OCI-LY1 (cell line): ENCODE results near the gene ZBTB7C.

Experiments
- H2AFZ ChIP-seq: fragments of 200-600 bp; sonication (generic), shearing (Covaris generic); 2 replicates; pipeline ENCODE4 v1.6.0; 2014; ENCODE audit warnings: antibody characterized with exemption, mild to moderate bottlenecking, low read length
- H3F3A ChIP-seq: fragments of 200-600 bp; sonication (generic), shearing (Covaris generic); 2 replicates; pipeline ENCODE4 v1.6.0; 2014; ENCODE audit warnings: mild to moderate bottlenecking, antibody characterized with exemption, low read length, moderate library complexity; ENCODE audit not compliant: insufficient read depth
- H3K27ac ChIP-seq: fragments of 200-600 bp; sonication (generic); 2 replicates; pipeline ENCODE4 v1.5.1; 2014; ENCODE audit warnings: low read length, mixed run types, mild to moderate bottlenecking, low read depth; ENCODE audit not compliant: poor library complexity, severe bottlenecking
- H3K27me3 ChIP-seq: fragments of 200-600 bp; sonication (generic); 2 replicates; pipeline ENCODE4 v1.6.0; 2014; ENCODE audit warnings: antibody characterized with exemption, mild to moderate bottlenecking, low read length, moderate library complexity; ENCODE audit not compliant: insufficient read depth
- H3K36me3 ChIP-seq: fragments of 200-600 bp; sonication (generic); 2 replicates; pipeline ENCODE4 v1.6.1; 2014; ENCODE audit warnings: mild to moderate bottlenecking, antibody characterized with exemption, low read length, moderate library complexity, mixed read lengths; ENCODE audit not compliant: insufficient read depth
- H3K4me1 ChIP-seq: fragments of 200-600 bp; sonication (generic); 2 replicates; pipeline ENCODE4 v1.5.1; 2014; ENCODE audit warnings: mild to moderate bottlenecking, low read length, moderate library complexity; ENCODE audit not compliant: insufficient read depth, severe bottlenecking
- H3K4me2 ChIP-seq: fragments of 200-600 bp; sonication (generic), shearing (Covaris generic); 2 replicates; pipeline ENCODE4 v1.6.1; 2014; ENCODE audit warnings: low read length
- H3K4me3 ChIP-seq: fragments of 200-600 bp; sonication (generic); 2 replicates; pipeline ENCODE4 v1.5.1; 2014; ENCODE audit warnings: low read length, low read depth, mild to moderate bottlenecking, mixed read lengths; ENCODE audit not compliant: poor library complexity, severe bottlenecking
- H3K79me2 ChIP-seq: fragments of 200-600 bp; shearing (Covaris generic); 2 replicates; pipeline ENCODE4 v1.6.1; 2016; ENCODE audit warnings: mixed run types, low read length, mixed read lengths; ENCODE audit not compliant: insufficient read depth
- H3K9ac ChIP-seq: fragments of 200-600 bp; sonication (generic), shearing (Covaris generic); 2 replicates; pipeline ENCODE4 v1.6.1; 2014; ENCODE audit warnings: mild to moderate bottlenecking, low read length, mixed read lengths
- H3K9me2 ChIP-seq: fragments of 200-600 bp; sonication (generic), shearing (Covaris generic); 2 replicates; pipeline ENCODE4 v1.6.1; 2014; ENCODE audit warnings: low read depth, mild to moderate bottlenecking, low read length, mixed read lengths
- H3K9me3 ChIP-seq: fragments of 200-600 bp; shearing (Covaris generic); 2 replicates; pipeline ENCODE4 v1.6.1; 2014; ENCODE audit warnings: low read length, mixed read lengths
- H4K20me1 ChIP-seq: fragments of 200-600 bp; sonication (generic), shearing (Covaris generic); 2 replicates; pipeline ENCODE4 v1.6.0; 2016; ENCODE audit warnings: mild to moderate bottlenecking, low read length; ENCODE audit not compliant: insufficient read depth
- CTCF ChIP-seq: fragments of 200-600 bp; sonication (generic), shearing (Covaris generic); IDR thresholded peaks from 2 replicates; pipeline ENCODE4 v1.5.1; 2017; ENCODE audit warnings: mild to moderate bottlenecking, antibody characterized with exemption, low read length, moderate library complexity, mixed read lengths
- EZH2 ChIP-seq: fragments of 200-600 bp; sonication (generic), shearing (Covaris generic); IDR thresholded peaks from 2 replicates; pipeline ENCODE4 v1.8.0; 2017; ENCODE audit warnings: borderline replicate concordance, mixed run types, mild to moderate bottlenecking, antibody characterized with exemption, low read length, moderate library complexity, mixed read lengths

The ZBTB7C gene

DNA sequence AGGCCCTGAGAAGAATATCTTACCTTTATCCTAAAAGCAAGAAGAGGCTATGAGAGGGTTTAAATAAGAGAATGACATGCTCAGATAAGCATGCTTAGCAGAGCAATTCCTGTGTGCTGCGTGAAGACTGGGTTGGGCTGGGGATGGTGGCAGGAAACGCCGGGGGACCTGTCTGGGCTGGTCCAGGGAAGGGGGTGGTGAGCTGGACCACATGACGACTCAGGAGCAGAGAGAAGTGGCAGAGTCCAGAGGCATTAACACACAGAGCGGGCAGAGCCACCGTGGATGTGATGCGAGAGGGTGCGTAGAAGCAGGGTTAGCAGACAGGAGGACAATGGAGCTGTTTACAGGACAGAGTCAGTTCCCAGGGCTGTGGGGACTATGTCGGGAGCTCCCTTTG, 84.5 kb downstream of the ZBTB7C start:
- no peaks in the 10 kb centered on the region for H3K9me3 ChIP-seq
- H4K20me1 ChIP-seq, result no peaks in the 10 kb centered on the region
- H3K27ac ChIP-seq, result no peak overlapping the region
- no peak overlapping the region for H3K4me3 ChIP-seq
- H3K9me2 ChIP-seq, result no peaks in the 10 kb centered on the region
- H3K36me3 ChIP-seq, result no peaks in the 10 kb centered on the region
- no peak overlapping the region for H2AFZ ChIP-seq
- no peaks in the 10 kb centered on the region for H3K79me2 ChIP-seq
- H3K4me1 ChIP-seq, result no peaks in the 10 kb centered on the region
- H3K9ac ChIP-seq, result no peak overlapping the region
- no peak overlapping the region for H3K4me2 ChIP-seq
- TF ChIP-seq CTCF (no peak), EZH2 (no peak)
- no peaks in the 10 kb centered on the region for H3K27me3 ChIP-seq
- H3F3A ChIP-seq, result no peaks in the 10 kb centered on the region

GRCh38 chr18:48323151-48323550, 86.0 kb downstream of the ZBTB7C start:
- H4K20me1 ChIP-seq, result no peaks in the 10 kb centered on the region
- H3K27me3 ChIP-seq, result no peaks in the 10 kb centered on the region
- H3K4me2 ChIP-seq, result no peak overlapping the region
- H3K36me3 ChIP-seq, result no peaks in the 10 kb centered on the region
- no peaks in the 10 kb centered on the region for H3F3A ChIP-seq
- H3K4me3 ChIP-seq, result no peak overlapping the region
- H3K4me1 ChIP-seq, result no peaks in the 10 kb centered on the region
- no peaks in the 10 kb centered on the region for H3K79me2 ChIP-seq
- H3K9me2 ChIP-seq, result no peaks in the 10 kb centered on the region
- H3K27ac ChIP-seq, result no peak overlapping the region
- H3K9ac ChIP-seq, result no peak overlapping the region
- H2AFZ ChIP-seq, result no peak overlapping the region
- no peaks in the 10 kb centered on the region for H3K9me3 ChIP-seq
- TF ChIP-seq EZH2, result no peak
- no peak for TF ChIP-seq CTCF

- Histone ChIP-seq H3K4me1 (no peaks in the 10 kb centered on the region), H3K79me2 (no peaks in the 10 kb centered on the region), H3F3A (no peaks in the 10 kb centered on the region), H3K36me3 (no peaks in the 10 kb centered on the region), H3K27ac (no peak overlapping the region), H4K20me1 (no peaks in the 10 kb centered on the region), H3K4me3 (no peak overlapping the region), H3K9me2 (no peaks in the 10 kb centered on the region), H3K9me3 (no peaks in the 10 kb centered on the region), H2AFZ (no peak overlapping the region), H3K4me2 (no peak overlapping the region), H3K9ac (no peak overlapping the region), H3K27me3 (no peaks in the 10 kb centered on the region)
- TF ChIP-seq CTCF, result no peak
- TF ChIP-seq EZH2, result no peak
Measured at GRCh38 chr18:48321536-48321935, 87.6 kb downstream of the ZBTB7C start.
